Measurements from ENCODE around the gene PDXP.

Gene PDXP

DNA sequence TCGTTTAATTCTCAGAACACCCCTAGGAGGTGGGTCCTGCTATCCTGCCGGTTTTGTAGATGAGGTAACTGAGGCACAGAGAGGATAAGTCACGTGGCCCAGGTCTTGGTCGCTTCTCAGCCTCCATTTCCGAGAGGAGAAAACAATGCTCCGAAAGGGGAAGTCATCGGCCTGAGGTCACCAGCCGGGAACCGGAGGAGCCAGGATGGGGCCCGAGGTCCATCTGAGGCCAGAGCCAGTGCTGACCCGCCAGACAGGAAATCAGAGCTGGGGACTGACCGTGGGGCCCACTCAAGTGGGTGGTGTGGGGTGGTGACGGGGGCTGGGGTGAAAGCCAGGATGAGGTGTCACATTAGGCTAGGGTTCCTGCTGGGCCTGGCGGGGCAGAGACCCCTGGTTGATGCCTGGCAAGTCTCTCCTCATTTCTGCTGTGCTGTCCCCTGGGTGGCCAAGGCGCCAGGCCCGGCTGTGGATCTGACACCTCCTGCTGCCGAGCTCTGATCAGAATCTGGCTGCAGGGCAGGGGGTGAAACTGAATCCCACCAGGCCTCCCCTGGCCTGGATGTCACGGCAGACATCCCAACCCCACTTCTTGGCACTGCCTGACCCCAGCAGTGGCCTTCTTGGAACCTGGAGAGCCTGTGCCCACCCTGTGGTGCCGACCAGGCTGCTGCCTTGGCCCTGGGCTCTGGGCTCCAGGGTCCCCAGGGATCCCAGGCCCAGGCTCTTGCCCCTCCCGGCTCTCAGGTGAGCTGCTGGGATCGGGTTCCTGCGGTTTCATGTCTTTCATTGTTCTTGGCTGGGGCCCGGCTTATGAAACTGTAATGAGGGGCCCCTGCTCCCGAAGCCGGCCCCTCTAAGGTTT, 50.3 kb downstream of the PDXP start:
- Histone ChIP-seq H3K4me1 (ENCODE audit: control insufficient read depth, low read depth, low read length) (no peaks in the 10 kb centered on the region), H3K79me1 (ENCODE audit: low read length) (no peaks in the 10 kb centered on the region), H3K36me3 (ENCODE audit: control insufficient read depth, insufficient read depth, low read length) (peaks cover 4% of the 10 kb centered on the region), H4K5ac (ENCODE audit: low read length) (no peak overlapping the region), H4K8ac (ENCODE audit: low read depth, low read length) (no peak overlapping the region), H3K27me3 (ENCODE audit: insufficient read depth, low read length, poor library complexity) (no peaks in the 10 kb centered on the region), H3K4me3 (ENCODE audit: low read length) (no peak overlapping the region), H2BK120ac (ENCODE audit: low read depth, low read length) (no peak overlapping the region), H3K79me2 (ENCODE audit: control insufficient read depth, insufficient read depth, low read length) (no peaks in the 10 kb centered on the region), H3K4me2 (ENCODE audit: low read length) (no peak overlapping the region), H3K27ac (ENCODE audit: low read depth, low read length) (no peak overlapping the region), H3K23ac (ENCODE audit: low read length) (no peak overlapping the region), H2BK15ac (replicated peaks; ENCODE audit: low read depth) (no peak overlapping the region), H2AK5ac (ENCODE audit: low read length) (no peak overlapping the region), H3K4ac (ENCODE audit: low read depth, low read length) (no peak overlapping the region), H2BK5ac (ENCODE audit: low read length) (no peak overlapping the region), H3K18ac (ENCODE audit: low read length) (no peak overlapping the region), H3K9ac (ENCODE audit: low read length) (no peak overlapping the region), H3K56ac (ENCODE audit: low read length) (no peak overlapping the region)
- no peak for DNase-seq
- WGBS (ENCODE audit: extremely low coverage, insufficient coverage, low lambda C conversion rate), result no CpG with 5 or more reads among the region's 25 CpGs

- H3K9ac ChIP-seq (ENCODE audit: low read length), result no peak overlapping the region
- DNase-seq, result no peak
- H2BK5ac ChIP-seq (ENCODE audit: low read length), result no peak overlapping the region
- no peak overlapping the region for H3K23ac ChIP-seq (ENCODE audit: low read length)
- no peaks in the 10 kb centered on the region for H3K27me3 ChIP-seq (ENCODE audit: insufficient read depth, low read length, poor library complexity)
- no peak overlapping the region for H3K27ac ChIP-seq (ENCODE audit: low read depth, low read length)
- H2AK5ac ChIP-seq (ENCODE audit: low read length), result no peak overlapping the region
- no peaks in the 10 kb centered on the region for H3K79me1 ChIP-seq (ENCODE audit: low read length)
- H3K36me3 ChIP-seq (ENCODE audit: control insufficient read depth, insufficient read depth, low read length), result peaks cover 4% of the 10 kb centered on the region
- H3K4me3 ChIP-seq (ENCODE audit: low read length), result no peak overlapping the region
- H3K4me2 ChIP-seq (ENCODE audit: low read length), result no peak overlapping the region
- no peak overlapping the region for H2BK15ac ChIP-seq (replicated peaks; ENCODE audit: low read depth)
- no peak overlapping the region for H3K18ac ChIP-seq (ENCODE audit: low read length)
- H2BK120ac ChIP-seq (ENCODE audit: low read depth, low read length), result no peak overlapping the region
- H3K79me2 ChIP-seq (ENCODE audit: control insufficient read depth, insufficient read depth, low read length), result no peaks in the 10 kb centered on the region
- H3K56ac ChIP-seq (ENCODE audit: low read length), result no peak overlapping the region
- H3K4me1 ChIP-seq (ENCODE audit: control insufficient read depth, low read depth, low read length), result no peaks in the 10 kb centered on the region
- no peak overlapping the region for H3K4ac ChIP-seq (ENCODE audit: low read depth, low read length)
- no CpG with 5 or more reads among the region's 15 CpGs for WGBS (ENCODE audit: extremely low coverage, insufficient coverage, low lambda C conversion rate)
- H4K8ac ChIP-seq (ENCODE audit: low read depth, low read length), result no peak overlapping the region
- no peak overlapping the region for H4K5ac ChIP-seq (ENCODE audit: low read length)
Observed at GRCh38 chr22:37709445-37709765, 50.9 kb downstream of the PDXP start.

GRCh38 chr22:37710675-37711074, 52.2 kb downstream of the PDXP start:
- no peak for DNase-seq
- H2BK5ac ChIP-seq (ENCODE audit: low read length), result no peak overlapping the region
- H3K79me1 ChIP-seq (ENCODE audit: low read length), result no peaks in the 10 kb centered on the region
- WGBS (ENCODE audit: extremely low coverage, insufficient coverage, low lambda C conversion rate), result no CpG with 5 or more reads among the region's 3 CpGs
- H3K4me1 ChIP-seq (ENCODE audit: control insufficient read depth, low read depth, low read length), result no peaks in the 10 kb centered on the region
- H3K4ac ChIP-seq (ENCODE audit: low read depth, low read length), result no peak overlapping the region
- no peak overlapping the region for H3K4me3 ChIP-seq (ENCODE audit: low read length)
- H4K5ac ChIP-seq (ENCODE audit: low read length), result no peak overlapping the region
- H3K9ac ChIP-seq (ENCODE audit: low read length), result no peak overlapping the region
- H3K56ac ChIP-seq (ENCODE audit: low read length), result no peak overlapping the region
- no peak overlapping the region for H2AK5ac ChIP-seq (ENCODE audit: low read length)
- H3K27me3 ChIP-seq (ENCODE audit: insufficient read depth, low read length, poor library complexity), result no peaks in the 10 kb centered on the region
- H2BK15ac ChIP-seq (replicated peaks; ENCODE audit: low read depth), result no peak overlapping the region
- peaks cover 4% of the 10 kb centered on the region for H3K36me3 ChIP-seq (ENCODE audit: control insufficient read depth, insufficient read depth, low read length)
- no peak overlapping the region for H3K23ac ChIP-seq (ENCODE audit: low read length)
- no peak overlapping the region for H2BK120ac ChIP-seq (ENCODE audit: low read depth, low read length)
- H3K79me2 ChIP-seq (ENCODE audit: control insufficient read depth, insufficient read depth, low read length), result no peaks in the 10 kb centered on the region
- H3K4me2 ChIP-seq (ENCODE audit: low read length), result no peak overlapping the region
- no peak overlapping the region for H4K8ac ChIP-seq (ENCODE audit: low read depth, low read length)
- H3K18ac ChIP-seq (ENCODE audit: low read length), result no peak overlapping the region
- no peak overlapping the region for H3K27ac ChIP-seq (ENCODE audit: low read depth, low read length)

- Histone ChIP-seq H3K27me3 (ENCODE audit: insufficient read depth, low read length, poor library complexity) (no peaks in the 10 kb centered on the region), H2BK15ac (replicated peaks; ENCODE audit: low read depth) (no peak overlapping the region), H2BK120ac (ENCODE audit: low read depth, low read length) (no peak overlapping the region), H3K27ac (ENCODE audit: low read depth, low read length) (no peak overlapping the region), H4K5ac (ENCODE audit: low read length) (no peak overlapping the region), H2AK5ac (ENCODE audit: low read length) (no peak overlapping the region), H3K36me3 (ENCODE audit: control insufficient read depth, insufficient read depth, low read length) (peaks cover 4% of the 10 kb centered on the region), H3K56ac (ENCODE audit: low read length) (no peak overlapping the region), H3K23ac (ENCODE audit: low read length) (no peak overlapping the region), H3K4me3 (ENCODE audit: low read length) (no peak overlapping the region), H3K4me2 (ENCODE audit: low read length) (no peak overlapping the region), H3K4me1 (ENCODE audit: control insufficient read depth, low read depth, low read length) (no peaks in the 10 kb centered on the region), H2BK5ac (ENCODE audit: low read length) (no peak overlapping the region), H4K8ac (ENCODE audit: low read depth, low read length) (no peak overlapping the region), H3K18ac (ENCODE audit: low read length) (no peak overlapping the region), H3K79me2 (ENCODE audit: control insufficient read depth, insufficient read depth, low read length) (no peaks in the 10 kb centered on the region), H3K79me1 (ENCODE audit: low read length) (no peaks in the 10 kb centered on the region), H3K9ac (ENCODE audit: low read length) (no peak overlapping the region), H3K4ac (ENCODE audit: low read depth, low read length) (no peak overlapping the region)
- WGBS (ENCODE audit: extremely low coverage, insufficient coverage, low lambda C conversion rate), result no CpG with 5 or more reads among the region's 10 CpGs
- no peak for DNase-seq
Observed at GRCh38 chr22:37711490-37711889, 53.0 kb downstream of the PDXP start.

DNA sequence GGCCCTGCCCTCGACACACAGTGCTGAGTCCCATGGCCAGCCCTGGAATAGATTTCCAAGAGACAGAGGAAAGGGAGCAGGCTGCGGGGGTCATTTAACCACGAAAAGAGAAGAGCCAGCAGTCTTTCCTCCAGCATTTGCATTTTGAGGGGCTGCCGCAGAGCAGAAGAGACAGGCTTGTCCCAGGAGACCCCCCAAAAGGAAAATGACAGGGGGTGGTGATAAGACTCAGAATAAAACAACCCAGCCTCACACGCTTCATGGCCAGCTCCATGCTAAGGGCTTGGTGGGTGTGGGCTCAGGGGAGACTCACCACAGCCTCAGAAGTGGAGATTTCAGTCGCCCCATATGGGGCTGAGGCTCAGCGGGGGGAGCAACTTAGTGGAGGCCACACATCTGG, 55.2 kb downstream of the PDXP start:
- no peaks in the 10 kb centered on the region for H3K79me2 ChIP-seq (ENCODE audit: control insufficient read depth, insufficient read depth, low read length)
- H3K4me3 ChIP-seq (ENCODE audit: low read length), result no peak overlapping the region
- no peak overlapping the region for H3K4me2 ChIP-seq (ENCODE audit: low read length)
- no peaks in the 10 kb centered on the region for H3K79me1 ChIP-seq (ENCODE audit: low read length)
- H3K4ac ChIP-seq (ENCODE audit: low read depth, low read length), result no peak overlapping the region
- no peak overlapping the region for H3K56ac ChIP-seq (ENCODE audit: low read length)
- no peak overlapping the region for H4K8ac ChIP-seq (ENCODE audit: low read depth, low read length)
- no peak overlapping the region for H3K9ac ChIP-seq (ENCODE audit: low read length)
- no peak overlapping the region for H2AK5ac ChIP-seq (ENCODE audit: low read length)
- no peak overlapping the region for H2BK120ac ChIP-seq (ENCODE audit: low read depth, low read length)
- DNase-seq, result no peak
- no peaks in the 10 kb centered on the region for H3K4me1 ChIP-seq (ENCODE audit: control insufficient read depth, low read depth, low read length)
- H3K27ac ChIP-seq (ENCODE audit: low read depth, low read length), result no peak overlapping the region
- no CpG with 5 or more reads among the region's 7 CpGs for WGBS (ENCODE audit: extremely low coverage, insufficient coverage, low lambda C conversion rate)
- H3K27me3 ChIP-seq (ENCODE audit: insufficient read depth, low read length, poor library complexity), result no peaks in the 10 kb centered on the region
- H2BK15ac ChIP-seq (replicated peaks; ENCODE audit: low read depth), result no peak overlapping the region
- H3K18ac ChIP-seq (ENCODE audit: low read length), result no peak overlapping the region
- H3K36me3 ChIP-seq (ENCODE audit: control insufficient read depth, insufficient read depth, low read length), result peaks cover 5% of the 10 kb centered on the region
- H3K23ac ChIP-seq (ENCODE audit: low read length), result no peak overlapping the region
- no peak overlapping the region for H2BK5ac ChIP-seq (ENCODE audit: low read length)
- H4K5ac ChIP-seq (ENCODE audit: low read length), result no peak overlapping the region

GRCh38 chr22:37714634-37715033, 56.1 kb downstream of the PDXP start:
- Histone ChIP-seq H3K27ac (ENCODE audit: low read depth, low read length) (no peak overlapping the region), H3K4me1 (ENCODE audit: control insufficient read depth, low read depth, low read length) (no peaks in the 10 kb centered on the region), H3K27me3 (ENCODE audit: insufficient read depth, low read length, poor library complexity) (no peaks in the 10 kb centered on the region), H3K56ac (ENCODE audit: low read length) (no peak overlapping the region), H2BK15ac (replicated peaks; ENCODE audit: low read depth) (no peak overlapping the region), H3K79me1 (ENCODE audit: low read length) (no peaks in the 10 kb centered on the region), H4K8ac (ENCODE audit: low read depth, low read length) (no peak overlapping the region), H3K9ac (ENCODE audit: low read length) (no peak overlapping the region), H3K4me2 (ENCODE audit: low read length) (no peak overlapping the region), H3K4me3 (ENCODE audit: low read length) (no peak overlapping the region), H2BK5ac (ENCODE audit: low read length) (no peak overlapping the region), H2AK5ac (ENCODE audit: low read length) (no peak overlapping the region), H4K5ac (ENCODE audit: low read length) (no peak overlapping the region), H3K18ac (ENCODE audit: low read length) (no peak overlapping the region), H3K23ac (ENCODE audit: low read length) (no peak overlapping the region), H3K36me3 (ENCODE audit: control insufficient read depth, insufficient read depth, low read length) (peaks cover 5% of the 10 kb centered on the region), H3K4ac (ENCODE audit: low read depth, low read length) (no peak overlapping the region), H2BK120ac (ENCODE audit: low read depth, low read length) (no peak overlapping the region), H3K79me2 (ENCODE audit: control insufficient read depth, insufficient read depth, low read length) (no peaks in the 10 kb centered on the region)
- no CpG with 5 or more reads among the region's 2 CpGs for WGBS (ENCODE audit: extremely low coverage, insufficient coverage, low lambda C conversion rate)
- no peak for DNase-seq

All from mesendoderm (in vitro differentiated cells).